NCI-H128 (cell line): ENCODE data around the gene PCDHGC3.
A peak's percentile ranks its signal among the peaks of the same experiment; 100 is the strongest.
"Not testable (repeated sequence)": the region's sequence is repeated elsewhere in the genome, so short reads cannot be mapped to it uniquely, and the experiment has no call there.

Source experiments
- DNase-seq: peaks from one replicate; lab custom pipeline; 2025; ENCODE audit not compliant: unreplicated experiment; lab: John Stamatoyannopoulos, UW

The PCDHGC3 gene

DNA sequence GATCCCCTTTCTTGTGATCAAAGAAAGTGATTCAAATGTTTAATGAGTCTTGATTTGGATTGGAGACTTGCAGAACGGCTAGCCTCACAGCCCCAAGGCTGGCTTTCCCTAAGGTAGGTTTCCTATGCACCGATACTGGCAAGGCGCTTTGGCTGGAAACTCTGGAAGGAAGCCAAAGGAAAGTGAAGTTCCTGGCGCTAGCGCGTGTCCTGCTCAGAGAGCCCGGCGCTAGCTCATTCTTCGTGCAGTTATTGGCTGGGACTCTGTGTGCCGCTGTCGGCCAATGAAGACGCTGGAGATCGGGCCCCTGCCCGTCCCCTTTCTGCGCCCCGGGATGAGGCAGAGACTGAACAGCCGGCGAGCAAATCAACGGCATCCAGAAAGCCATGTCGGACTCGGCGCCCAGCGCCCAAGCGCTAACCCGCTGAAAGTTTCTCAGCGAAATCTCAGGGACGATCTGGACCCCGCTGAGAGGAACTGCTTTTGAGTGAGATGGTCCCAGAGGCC is at the start of gene PCDHGC3:
PCDHGC3 (plus strand) TSS at position 342 of the 507 bp plus-strand sequence; CDS start at position 493, 151 bp downstream.
- DNase-seq = peak; percentile 14

DNA sequence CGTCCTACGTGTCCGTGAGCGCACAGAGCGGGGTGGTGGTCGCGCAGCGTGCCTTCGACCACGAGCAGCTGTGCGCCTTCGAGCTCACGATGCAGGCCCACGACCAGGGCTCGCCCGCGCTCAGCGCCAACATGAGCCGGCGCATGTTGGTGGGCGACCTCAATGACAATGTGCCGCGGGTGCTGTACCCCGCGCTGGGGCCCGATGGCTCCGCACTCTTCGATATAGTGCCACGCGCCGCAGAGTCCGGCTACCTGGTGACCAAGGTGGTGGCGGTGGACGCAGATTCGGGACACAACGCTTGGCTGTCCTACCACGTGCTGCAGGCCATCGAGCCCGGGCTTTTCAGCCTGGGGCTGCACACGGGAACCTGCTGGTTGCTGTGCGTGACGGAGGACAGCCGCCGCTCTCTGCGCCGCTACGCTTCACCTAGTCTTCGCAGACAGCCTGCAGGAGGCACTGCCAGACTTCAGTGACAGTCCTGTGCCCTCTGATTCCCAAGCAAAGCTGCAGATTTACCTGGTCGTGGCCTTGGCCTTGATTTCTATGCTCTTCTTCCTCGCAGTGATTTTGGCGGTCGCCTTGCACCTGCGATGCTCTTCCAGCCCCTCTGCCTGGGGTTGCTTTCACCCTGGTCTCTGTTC is 47.9 kb upstream of the PCDHGC3 start:
- DNase-seq = no peak

DNA sequence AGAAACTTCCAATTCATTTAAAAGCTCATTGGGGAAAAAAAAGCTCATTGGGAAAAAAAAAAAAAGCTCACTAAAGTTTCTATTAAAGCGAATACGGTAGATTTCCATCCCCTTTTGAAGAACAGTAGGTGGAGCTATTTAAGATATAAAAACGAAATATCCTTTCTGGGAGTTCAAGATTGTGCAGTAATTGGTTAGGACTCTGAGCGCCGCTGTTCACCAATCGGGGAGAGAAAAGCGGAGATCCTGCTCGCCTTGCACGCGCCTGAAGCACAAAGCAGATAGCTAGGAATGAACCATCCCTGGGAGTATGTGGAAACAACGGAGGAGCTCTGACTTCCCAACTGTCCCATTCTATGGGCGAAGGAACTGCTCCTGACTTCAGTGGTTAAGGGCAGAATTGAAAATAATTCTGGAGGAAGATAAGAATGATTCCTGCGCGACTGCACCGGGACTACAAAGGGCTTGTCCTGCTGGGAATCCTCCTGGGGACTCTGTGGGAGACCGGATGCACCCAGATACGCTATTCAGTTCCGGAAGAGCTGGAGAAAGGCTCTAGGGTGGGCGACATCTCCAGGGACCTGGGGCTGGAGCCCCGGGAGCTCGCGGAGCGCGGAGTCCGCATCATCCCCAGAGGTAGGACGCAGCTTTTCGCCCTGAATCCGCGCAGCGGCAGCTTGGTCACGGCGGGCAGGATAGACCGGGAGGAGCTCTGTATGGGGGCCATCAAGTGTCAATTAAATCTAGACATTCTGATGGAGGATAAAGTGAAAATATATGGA is 45.2 kb upstream of the PCDHGC3 start, which contains the start of gene PCDHGA12:
PCDHGA12 (plus strand) TSS at position 176 of the 782 bp plus-strand sequence; CDS start at position 429, 253 bp downstream.
- DNase-seq = no peak

DNA sequence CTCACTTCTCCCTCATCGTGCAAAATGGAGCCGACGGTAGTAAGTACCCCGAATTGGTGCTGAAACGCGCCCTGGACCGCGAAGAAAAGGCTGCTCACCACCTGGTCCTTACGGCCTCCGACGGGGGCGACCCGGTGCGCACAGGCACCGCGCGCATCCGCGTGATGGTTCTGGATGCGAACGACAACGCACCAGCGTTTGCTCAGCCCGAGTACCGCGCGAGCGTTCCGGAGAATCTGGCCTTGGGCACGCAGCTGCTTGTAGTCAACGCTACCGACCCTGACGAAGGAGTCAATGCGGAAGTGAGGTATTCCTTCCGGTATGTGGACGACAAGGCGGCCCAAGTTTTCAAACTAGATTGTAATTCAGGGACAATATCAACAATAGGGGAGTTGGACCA is 44.5 kb upstream of the PCDHGC3 start:
- DNase-seq = no peak

DNA sequence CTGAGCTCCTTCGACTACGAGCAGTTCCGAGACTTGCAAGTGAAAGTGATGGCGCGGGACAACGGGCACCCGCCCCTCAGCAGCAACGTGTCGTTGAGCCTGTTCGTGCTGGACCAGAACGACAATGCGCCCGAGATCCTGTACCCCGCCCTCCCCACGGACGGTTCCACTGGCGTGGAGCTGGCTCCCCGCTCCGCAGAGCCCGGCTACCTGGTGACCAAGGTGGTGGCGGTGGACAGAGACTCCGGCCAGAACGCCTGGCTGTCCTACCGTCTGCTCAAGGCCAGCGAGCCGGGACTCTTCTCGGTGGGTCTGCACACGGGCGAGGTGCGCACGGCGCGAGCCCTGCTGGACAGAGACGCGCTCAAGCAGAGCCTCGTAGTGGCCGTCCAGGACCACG is 43.5 kb upstream of the PCDHGC3 start:
- not testable (repeated sequence) for DNase-seq

DNA sequence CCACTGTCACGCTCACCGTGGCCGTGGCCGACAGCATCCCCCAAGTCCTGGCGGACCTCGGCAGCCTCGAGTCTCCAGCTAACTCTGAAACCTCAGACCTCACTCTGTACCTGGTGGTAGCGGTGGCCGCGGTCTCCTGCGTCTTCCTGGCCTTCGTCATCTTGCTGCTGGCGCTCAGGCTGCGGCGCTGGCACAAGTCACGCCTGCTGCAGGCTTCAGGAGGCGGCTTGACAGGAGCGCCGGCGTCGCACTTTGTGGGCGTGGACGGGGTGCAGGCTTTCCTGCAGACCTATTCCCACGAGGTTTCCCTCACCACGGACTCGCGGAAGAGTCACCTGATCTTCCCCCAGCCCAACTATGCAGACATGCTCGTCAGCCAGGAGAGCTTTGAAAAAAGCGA is 43.0 kb upstream of the PCDHGC3 start:
- DNase-seq = not testable (repeated sequence)

DNA sequence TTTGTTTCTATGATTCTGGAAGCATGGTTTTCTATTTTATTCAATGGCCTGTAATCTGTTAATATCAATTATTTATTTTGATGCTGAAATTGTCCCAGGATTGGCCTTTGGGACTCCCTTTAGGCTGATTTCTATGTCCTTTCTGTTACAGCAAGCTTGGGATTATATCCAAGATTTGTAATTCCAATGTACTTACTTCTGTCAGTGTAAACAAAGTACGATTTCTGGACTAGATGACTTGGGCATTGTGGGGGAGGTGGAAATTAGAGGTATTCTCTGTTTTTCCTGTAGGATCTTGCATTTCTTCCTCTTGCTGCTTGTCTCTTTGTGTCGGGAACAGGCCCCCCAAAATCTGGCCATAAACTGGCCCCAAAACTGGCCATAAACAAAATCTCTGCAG is 41.8 kb upstream of the PCDHGC3 start:
- no peak for DNase-seq

DNA sequence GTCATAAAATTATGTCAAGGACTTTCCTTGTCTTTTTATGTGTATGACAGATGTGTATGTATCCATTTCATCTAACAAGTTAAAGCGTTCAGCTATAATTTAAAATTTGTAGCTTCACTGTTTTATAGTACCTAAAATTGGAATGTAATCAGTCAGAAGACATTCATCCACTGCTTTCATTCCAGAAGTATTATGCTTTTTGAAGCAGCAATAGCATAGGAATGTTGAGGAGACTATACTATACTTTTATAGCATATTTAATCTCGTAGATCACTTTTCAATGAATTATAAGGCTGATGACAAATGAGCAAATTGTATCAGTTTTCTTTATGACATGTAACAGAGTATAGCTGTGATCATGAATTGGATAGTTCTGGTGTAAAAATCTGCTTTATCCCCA is 38.5 kb upstream of the PCDHGC3 start:
- DNase-seq = no peak

DNA sequence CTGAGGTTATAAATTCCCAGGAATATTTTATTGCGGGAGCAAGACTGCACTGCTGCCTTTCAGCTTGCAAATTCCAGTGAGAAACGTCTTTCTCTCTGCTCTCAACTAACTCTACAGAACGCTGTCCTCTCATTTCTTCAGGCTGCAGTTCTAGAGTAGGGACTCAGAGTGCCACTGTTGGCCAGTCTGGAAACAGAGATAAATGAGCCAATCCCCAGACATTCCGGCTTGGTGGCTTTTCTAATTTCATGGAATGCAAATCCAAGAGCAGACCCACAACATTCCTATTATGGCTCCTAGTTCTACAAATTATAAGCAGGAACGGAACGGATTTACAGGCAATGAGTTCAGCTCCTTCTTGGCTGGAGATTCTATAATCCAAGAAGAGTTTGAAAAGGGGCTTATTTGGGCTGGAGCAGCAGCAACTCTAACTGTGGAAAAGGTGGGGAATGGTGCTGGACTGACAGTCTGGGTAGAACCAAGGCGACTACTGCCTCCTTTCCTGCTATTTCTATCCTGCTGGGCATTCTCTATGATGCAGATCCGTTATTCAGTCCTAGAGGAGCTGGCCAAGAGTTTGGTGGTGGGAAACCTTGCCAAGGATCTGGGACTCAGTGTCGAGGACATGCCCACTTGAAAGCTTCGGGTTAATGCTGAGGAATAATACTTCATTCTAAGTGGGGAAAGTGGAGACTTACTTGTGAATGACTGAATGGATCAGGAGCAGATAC is 36.2 kb upstream of the PCDHGC3 start:
- no peak for DNase-seq

DNA sequence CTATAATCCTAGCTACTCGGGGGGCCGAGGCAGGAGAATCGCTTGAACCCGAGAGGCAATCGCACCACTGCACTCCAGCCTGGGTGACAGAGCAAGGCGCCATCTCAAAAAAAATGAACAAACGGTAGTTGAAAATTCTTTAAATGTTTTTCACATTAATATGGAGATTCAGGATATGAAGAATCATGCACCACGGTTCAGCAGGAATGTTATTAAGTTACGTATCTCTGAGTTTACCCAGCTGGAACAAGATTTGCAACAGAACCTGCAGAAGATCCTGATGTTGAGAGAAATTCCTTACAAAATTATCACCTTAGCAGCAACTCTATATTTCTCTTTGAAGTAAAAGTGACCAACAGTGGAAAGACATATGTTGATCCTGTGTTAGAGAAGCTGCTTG is 35.4 kb upstream of the PCDHGC3 start:
- no peak for DNase-seq

DNA sequence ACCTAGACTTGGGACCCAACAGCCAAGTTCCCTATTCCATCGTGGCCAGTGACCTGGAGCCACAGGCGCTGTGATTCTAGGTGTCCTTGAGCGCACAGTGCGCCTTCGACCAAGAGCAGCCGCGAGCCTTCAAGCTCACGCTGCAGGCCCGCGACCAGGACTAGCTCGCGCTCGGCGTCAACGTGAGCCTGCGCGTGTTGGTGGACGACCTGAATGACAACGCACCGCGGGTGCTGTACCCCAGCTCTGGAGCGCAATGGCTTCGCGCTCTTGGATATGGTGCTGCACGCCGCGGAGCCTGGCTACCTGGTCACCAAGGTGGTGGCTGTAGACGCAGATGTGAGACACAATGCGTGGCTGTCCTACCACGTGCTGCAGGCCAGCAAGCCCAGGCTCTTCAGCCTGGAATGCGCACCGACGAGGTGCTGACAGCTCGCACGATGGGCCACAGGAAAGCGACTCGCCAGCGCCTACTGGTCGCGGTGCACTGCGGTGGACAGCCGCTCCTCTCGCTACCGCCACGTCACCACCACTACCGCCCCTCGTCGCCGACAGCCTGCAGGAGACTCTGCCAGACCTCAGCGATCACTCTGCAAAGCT is 34.1 kb upstream of the PCDHGC3 start:
- no peak for DNase-seq

DNA sequence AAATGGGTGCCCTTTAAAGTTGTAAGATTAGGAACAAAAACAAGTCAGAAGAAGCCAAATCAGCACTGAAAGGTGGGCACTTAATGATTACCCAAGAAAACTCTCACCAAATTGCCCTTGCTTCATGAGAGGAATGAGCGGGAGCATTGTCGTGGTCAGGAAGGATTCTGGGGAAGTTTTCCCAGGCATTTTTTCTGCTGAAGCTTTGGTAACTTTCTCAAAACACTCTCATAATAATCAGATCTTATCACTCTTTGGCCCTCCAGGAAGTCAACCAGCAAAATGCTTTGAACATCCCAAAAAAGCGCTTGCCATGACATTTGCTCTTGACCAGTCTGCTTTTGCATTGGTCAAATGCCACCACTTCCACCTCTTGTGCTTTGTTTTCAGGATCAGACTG is 10.4 kb upstream of the PCDHGC3 start:
- no peak for DNase-seq

DNA sequence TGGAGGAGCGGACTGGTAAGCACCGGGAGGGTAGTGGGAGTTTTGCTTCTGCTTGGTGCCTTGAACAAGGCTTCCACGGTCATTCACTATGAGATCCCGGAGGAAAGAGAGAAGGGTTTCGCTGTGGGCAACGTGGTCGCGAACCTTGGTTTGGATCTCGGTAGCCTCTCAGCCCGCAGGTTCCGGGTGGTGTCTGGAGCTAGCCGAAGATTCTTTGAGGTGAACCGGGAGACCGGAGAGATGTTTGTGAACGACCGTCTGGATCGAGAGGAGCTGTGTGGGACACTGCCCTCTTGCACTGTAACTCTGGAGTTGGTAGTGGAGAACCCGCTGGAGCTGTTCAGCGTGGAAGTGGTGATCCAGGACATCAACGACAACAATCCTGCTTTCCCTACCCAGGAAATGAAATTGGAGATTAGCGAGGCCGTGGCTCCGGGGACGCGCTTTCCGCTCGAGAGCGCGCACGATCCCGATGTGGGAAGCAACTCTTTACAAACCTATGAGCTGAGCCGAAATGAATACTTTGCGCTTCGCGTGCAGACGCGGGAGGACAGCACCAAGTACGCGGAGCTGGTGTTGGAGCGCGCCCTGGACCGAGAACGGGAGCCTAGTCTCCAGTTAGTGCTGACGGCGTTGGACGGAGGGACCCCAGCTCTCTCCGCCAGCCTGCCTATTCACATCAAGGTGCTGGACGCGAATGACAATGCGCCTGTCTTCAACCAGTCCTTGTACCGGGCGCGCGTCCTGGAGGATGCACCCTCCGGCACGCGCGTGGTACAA is 556 bp downstream of the PCDHGC3 start:
- no peak for DNase-seq

DNA sequence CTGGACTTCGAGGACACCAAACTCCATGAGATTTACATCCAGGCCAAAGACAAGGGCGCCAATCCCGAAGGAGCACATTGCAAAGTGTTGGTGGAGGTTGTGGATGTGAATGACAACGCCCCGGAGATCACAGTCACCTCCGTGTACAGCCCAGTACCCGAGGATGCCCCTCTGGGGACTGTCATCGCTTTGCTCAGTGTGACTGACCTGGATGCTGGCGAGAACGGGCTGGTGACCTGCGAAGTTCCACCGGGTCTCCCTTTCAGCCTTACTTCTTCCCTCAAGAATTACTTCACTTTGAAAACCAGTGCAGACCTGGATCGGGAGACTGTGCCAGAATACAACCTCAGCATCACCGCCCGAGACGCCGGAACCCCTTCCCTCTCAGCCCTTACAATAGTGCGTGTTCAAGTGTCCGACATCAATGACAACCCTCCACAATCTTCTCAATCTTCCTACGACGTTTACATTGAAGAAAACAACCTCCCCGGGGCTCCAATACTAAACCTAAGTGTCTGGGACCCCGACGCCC is 1.3 kb downstream of the PCDHGC3 start:
- no peak for DNase-seq

DNA sequence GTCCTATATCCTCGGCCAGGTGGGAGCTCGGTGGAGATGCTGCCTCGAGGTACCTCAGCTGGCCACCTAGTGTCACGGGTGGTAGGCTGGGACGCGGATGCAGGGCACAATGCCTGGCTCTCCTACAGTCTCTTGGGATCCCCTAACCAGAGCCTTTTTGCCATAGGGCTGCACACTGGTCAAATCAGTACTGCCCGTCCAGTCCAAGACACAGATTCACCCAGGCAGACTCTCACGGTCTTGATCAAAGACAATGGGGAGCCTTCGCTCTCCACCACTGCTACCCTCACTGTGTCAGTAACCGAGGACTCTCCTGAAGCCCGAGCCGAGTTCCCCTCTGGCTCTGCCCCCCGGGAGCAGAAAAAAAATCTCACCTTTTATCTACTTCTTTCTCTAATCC is 2.0 kb downstream of the PCDHGC3 start:
- no peak for DNase-seq

DNA sequence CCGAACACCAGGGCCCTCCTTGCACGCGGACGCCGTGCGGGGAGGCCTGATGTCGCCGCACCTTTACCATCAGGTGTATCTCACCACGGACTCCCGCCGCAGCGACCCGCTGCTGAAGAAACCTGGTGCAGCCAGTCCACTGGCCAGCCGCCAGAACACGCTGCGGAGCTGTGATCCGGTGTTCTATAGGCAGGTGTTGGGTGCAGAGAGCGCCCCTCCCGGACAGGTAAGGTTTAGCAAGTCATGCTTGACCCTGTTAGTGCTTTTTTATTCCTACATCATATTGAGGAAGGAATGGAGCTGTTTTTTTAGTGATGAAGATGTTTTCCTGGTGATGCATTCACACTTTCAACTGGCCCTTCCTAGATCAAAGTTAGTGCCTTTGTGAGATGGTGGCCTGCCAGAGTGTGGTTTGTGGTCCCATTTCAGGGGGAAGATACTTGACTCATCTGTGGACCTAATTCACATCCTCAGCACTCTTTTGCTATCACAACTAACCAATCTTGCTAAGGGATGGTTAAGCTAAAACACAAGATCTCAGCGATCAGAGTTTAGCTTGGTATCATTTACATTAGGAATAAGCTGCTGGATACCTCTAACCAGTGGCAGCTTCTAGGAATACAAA is 2.7 kb downstream of the PCDHGC3 start:
- no peak for DNase-seq

DNA sequence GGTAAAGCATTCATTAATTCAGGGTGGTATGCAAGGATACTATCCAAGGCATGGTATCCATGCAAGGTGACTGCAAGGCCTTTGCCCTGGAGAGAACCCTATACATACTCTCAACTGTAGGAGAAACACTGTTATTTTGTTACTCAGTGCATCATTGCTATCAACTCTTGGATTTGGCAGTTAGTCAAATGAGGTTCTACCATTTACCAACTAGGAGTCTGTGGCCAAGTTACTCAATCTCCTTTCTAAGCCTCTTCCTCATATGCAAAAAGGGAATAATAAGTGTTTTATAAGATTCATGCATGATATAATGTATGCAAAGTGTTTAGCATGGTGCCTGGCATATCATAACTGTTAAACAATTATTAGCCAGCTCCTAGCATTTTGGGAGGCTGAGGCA is 4.0 kb downstream of the PCDHGC3 start:
- no peak for DNase-seq

DNA sequence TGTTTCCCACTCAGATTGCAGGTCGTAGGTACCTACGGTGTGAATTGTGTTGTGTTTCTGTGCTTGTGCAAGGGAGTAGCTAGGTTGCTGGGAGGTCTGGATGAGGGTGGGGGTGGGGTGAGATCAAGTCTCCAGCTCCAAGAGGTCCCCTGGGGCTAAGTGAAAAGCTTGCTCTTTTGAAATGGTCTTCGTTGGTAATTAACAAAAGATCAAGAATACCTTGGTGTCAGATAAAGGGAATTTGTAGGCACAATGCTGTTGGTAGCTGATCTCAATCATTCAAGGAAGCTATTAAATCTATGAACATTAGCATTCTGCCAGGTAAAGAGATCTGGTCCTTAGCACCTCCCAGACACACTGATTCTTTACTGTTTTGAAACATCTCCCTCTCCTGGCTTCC is 8.1 kb downstream of the PCDHGC3 start:
- peak; percentile 15 for DNase-seq

DNA sequence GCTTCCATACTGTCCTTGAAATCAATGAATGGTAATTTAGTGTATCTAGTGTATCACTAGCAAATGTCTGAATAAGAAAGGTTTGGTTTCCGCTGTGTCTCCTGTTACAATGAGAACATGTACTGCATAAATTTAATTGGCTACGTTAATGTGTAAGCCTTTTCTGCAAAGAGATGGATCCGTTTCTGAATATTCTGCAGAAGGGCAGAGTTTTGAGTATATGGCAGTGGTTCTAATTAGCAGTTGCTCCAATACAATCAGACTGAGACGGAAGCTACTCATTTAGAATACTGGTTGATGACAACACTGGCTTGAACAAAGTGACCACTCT is 8.5 kb downstream of the PCDHGC3 start:
- no peak for DNase-seq
